ENCODE measurements around the gene PPP1R12C.
A peak's percentile ranks its signal among the peaks of the same experiment; 100 is the strongest.

Gene PPP1R12C

DNA sequence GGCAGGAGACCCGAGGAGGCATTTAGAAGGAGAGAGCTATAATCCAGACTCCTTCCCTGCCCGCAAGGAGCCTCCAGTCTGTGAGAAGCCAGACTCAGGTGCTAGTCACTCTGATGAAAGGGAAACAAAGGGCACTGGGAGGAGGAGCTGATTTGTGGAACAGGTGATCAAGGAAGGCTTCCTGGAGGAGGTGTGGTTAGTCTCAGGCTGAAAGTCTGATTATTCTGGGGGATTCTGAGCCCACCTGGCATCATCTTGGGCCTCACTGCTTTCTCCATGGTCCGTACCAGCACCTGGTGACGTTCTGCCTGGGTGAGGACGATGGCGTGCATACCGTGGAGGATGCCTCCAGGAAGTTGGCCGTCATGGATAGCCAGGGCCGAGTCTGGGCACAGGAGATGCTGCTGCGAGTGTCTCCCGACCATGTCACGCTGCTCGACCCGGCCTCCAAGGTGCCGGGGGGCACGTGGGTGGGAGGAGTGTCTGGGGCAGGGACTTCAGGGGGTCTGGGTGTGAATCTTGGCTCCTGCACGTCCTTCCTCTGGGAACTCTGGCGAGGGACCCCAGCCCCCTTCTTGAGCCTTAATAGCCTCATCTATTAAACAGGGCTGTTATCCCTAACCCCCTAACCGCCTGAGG lies 37.9 kb downstream of the PPP1R12C start:
- Histone ChIP-seq H3K4me3 (ENCODE audit: low read depth, low read length) (no peak overlapping the region), H3K4me1 (peaks cover 7% of the 10 kb centered on the region), H3K4me2 (ENCODE audit: low read length) (no peak overlapping the region), H3K9me3 (ENCODE audit: control insufficient read depth, low read length) (no peaks in the 10 kb centered on the region), H3K27me3 (ENCODE audit: control insufficient read depth, insufficient read depth, low read length) (no peaks in the 10 kb centered on the region), H3K79me2 (peaks cover 2% of the 10 kb centered on the region), H3K9ac (no peak overlapping the region), H2AFZ (no peak overlapping the region), H3K27ac (no peak overlapping the region), H3K36me3 (ENCODE audit: control insufficient read depth, insufficient read depth, low read length) (no peaks in the 10 kb centered on the region)
- TF ChIP-seq, protein P1, sequence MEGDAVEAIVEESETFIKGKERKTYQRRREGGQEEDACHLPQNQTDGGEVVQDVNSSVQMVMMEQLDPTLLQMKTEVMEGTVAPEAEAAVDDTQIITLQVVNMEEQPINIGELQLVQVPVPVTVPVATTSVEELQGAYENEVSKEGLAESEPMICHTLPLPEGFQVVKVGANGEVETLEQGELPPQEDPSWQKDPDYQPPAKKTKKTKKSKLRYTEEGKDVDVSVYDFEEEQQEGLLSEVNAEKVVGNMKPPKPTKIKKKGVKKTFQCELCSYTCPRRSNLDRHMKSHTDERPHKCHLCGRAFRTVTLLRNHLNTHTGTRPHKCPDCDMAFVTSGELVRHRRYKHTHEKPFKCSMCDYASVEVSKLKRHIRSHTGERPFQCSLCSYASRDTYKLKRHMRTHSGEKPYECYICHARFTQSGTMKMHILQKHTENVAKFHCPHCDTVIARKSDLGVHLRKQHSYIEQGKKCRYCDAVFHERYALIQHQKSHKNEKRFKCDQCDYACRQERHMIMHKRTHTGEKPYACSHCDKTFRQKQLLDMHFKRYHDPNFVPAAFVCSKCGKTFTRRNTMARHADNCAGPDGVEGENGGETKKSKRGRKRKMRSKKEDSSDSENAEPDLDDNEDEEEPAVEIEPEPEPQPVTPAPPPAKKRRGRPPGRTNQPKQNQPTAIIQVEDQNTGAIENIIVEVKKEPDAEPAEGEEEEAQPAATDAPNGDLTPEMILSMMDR (IDR thresholded peaks at IDR 0.05): no peak

DNA sequence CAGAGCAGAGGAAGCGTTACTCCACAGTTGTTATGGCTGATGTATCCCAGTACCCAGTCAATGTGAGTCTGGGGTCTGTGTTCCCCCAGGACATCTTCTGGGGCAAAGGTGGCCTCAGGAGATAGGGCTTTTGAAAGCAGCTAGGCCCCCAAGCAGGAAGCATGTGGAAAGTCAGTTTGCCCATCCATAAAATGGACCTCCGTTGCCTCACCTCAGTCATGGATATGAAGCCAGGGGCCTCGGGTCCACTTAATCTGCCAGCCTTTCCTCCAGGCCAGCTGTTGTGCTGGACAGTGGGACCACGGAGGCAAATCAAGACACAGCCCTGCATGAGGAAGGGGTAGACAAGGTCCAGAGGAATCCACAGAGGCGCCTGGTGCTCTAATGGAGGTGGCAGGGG lies 38.4 kb downstream of the PPP1R12C start:
- H3K4me3 ChIP-seq (ENCODE audit: low read depth, low read length): no peak overlapping the region
- no peak overlapping the region for H3K4me2 ChIP-seq (ENCODE audit: low read length)
- H3K27ac ChIP-seq: no peak overlapping the region
- H2AFZ ChIP-seq: no peak overlapping the region
- H3K79me2 ChIP-seq: peaks cover 2% of the 10 kb centered on the region
- H3K36me3 ChIP-seq (ENCODE audit: control insufficient read depth, insufficient read depth, low read length): no peaks in the 10 kb centered on the region
- peaks cover 7% of the 10 kb centered on the region for H3K4me1 ChIP-seq
- TF ChIP-seq, protein P1 (IDR thresholded peaks at IDR 0.05): no peak
- H3K9ac ChIP-seq: no peak overlapping the region
- H3K9me3 ChIP-seq (ENCODE audit: control insufficient read depth, low read length): no peaks in the 10 kb centered on the region
- H3K27me3 ChIP-seq (ENCODE audit: control insufficient read depth, insufficient read depth, low read length): no peaks in the 10 kb centered on the region

DNA sequence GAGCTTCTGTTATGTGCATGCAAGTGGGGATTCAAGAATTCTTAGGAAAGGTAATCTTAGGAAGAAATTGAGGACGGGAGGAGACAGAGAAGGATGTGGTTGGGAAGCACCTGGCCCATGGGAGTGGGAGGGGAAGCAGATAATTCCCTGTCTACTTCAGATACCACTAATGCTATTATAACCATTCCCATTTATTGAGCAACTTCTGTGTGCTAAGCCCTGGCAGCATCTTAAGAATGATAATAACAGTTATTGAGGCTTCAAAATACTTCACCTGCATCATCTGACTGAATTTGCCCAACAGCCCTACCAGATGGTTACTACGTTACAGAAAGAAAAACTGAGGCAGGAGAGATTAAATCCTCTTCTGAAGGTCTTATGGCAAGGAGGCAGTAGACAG lies 40.3 kb downstream of the PPP1R12C start:
- Histone ChIP-seq H2AFZ (no peak overlapping the region), H3K9ac (no peak overlapping the region), H3K4me3 (ENCODE audit: low read depth, low read length) (no peak overlapping the region), H3K79me2 (peaks cover 2% of the 10 kb centered on the region), H3K27me3 (ENCODE audit: control insufficient read depth, insufficient read depth, low read length) (no peaks in the 10 kb centered on the region), H3K27ac (no peak overlapping the region), H3K4me2 (ENCODE audit: low read length) (no peak overlapping the region), H3K9me3 (ENCODE audit: control insufficient read depth, low read length) (no peaks in the 10 kb centered on the region), H3K4me1 (peaks cover 7% of the 10 kb centered on the region), H3K36me3 (ENCODE audit: control insufficient read depth, insufficient read depth, low read length) (no peaks in the 10 kb centered on the region)
- TF ChIP-seq, protein P1 (IDR thresholded peaks at IDR 0.05): no peak

DNA sequence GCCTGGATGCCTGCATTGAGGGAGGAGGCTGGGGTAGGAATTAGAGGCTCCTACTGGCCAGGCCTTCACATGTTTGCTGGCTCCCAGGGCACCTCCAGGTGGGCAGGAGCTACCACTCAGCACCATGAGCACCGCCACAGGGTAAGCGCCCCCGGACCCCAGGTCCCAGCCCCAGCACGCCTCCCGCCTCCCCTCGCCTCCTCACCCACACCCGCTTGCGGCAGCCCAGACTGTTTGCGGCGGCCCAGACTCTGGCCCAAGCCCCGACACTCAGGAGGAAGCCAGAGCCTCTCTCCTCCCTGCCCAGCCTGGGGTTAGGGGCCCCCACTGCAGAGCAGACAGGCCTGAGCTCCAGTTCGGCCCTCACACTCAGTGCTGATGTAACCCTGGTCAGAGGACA lies 41.1 kb downstream of the PPP1R12C start:
- peak overlapping the region; percentile 13 for H3K9ac ChIP-seq
- H3K27me3 ChIP-seq (ENCODE audit: control insufficient read depth, insufficient read depth, low read length): no peaks in the 10 kb centered on the region
- peak overlapping the region; percentile 71 for H2AFZ ChIP-seq

More for the DNA sequence above, 41.1 kb downstream of the PPP1R12C start:
- Histone ChIP-seq H3K27ac (peak overlapping the region; percentile 48), H3K36me3 (ENCODE audit: control insufficient read depth, insufficient read depth, low read length) (no peaks in the 10 kb centered on the region), H3K9me3 (ENCODE audit: control insufficient read depth, low read length) (no peaks in the 10 kb centered on the region), H3K4me3 (ENCODE audit: low read depth, low read length) (peak overlapping the region; percentile 41), H3K79me2 (peaks cover 2% of the 10 kb centered on the region), H3K4me1 (peaks cover 7% of the 10 kb centered on the region), H3K4me2 (ENCODE audit: low read length) (peak overlapping the region; percentile 72)
- TF ChIP-seq, protein P1 (IDR thresholded peaks at IDR 0.05): no peak
